ENCODE measurements around the gene TMEM14A.

GRCh38 chr6:52725143-52725534, 54.2 kb downstream of the TMEM14A start:
- no peak for TF ChIP-seq CTCF (IDR thresholded peaks at IDR 0.05)
- TF ChIP-seq POLR2AphosphoS5 (IDR thresholded peaks at IDR 0.05) = no peak
- no peak for TF ChIP-seq POLR2A (IDR thresholded peaks at IDR 0.05)
